Posterior vena cava (tissue), 2 donors: ENCODE data around the gene GPD1. TPM values are rescaled to one million over a fixed set of nuclear protein-coding genes. Genes with fewer than 3 reads are reported as not detected.
"Not testable (repeated sequence)": the region's sequence is repeated elsewhere in the genome, so short reads cannot be mapped to it uniquely, and the experiment has no call there.

Source experiments
- DNase-seq: peaks from one replicate; pipeline ENCODE4 v3.0.0-alpha.2; 2020; ENCODE audit warnings: low spot score
- intact Hi-C, 2 donors: fragments of 100-400 bp; cut with DNase I; formaldehyde crosslinking; loops; one replicate each; pipeline versions ENCODE4 v1.14.1 to v1.14.2; 2022 to 2023
- total RNA-seq, 2 donors: library from RNA; stranded (reverse); fragmentation: NEBNext Ultra II Directional; extraction: Animal tissue kit (Norgen Biotek cat#: 25700); gene quantifications; one replicate each; pipeline ENCODE4 v1.2.1, GENCODE V29; 2021
- donor health status: DM: yes; HTN: yes; CAD: no.
- donor health status: DM: yes; HTN: yes; CAD: no.

GPD1 gene
- total RNA-seq, 2 donors from 2014 or later, result 1.5 to 4.5 TPM

DNA sequence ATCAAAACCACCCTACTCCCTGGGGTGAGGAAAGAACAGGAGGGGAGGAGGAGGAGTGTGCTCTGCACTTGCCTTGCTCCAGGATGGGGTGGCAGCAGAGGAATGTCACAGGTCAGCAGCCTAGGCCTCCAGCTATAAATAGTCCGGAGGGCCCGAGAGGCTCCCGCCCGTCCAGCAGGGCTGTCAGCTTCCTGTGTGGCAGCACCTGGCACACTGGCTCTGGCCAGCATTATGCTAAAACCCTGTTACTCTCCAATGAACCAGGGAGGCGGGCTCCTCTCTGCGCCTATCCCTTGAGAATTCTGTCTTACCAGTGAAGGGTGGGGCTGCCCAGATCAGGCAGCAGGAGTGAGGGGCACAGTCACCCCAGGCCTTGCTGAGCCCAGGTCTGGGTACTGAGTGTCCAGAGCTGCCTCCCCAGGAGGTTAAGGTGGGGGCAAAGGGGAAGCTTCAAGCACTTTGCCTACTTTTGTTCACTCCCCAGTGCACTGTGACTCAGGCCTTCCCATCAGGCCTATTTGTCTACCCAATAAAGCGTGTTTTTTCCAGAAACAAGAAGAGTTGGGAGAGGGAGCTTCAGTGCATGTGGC, 7.0 kb downstream of the GPD1 start:
- peak; percentile 82 for DNase-seq
- intact Hi-C loops, result no loop called here

DNA sequence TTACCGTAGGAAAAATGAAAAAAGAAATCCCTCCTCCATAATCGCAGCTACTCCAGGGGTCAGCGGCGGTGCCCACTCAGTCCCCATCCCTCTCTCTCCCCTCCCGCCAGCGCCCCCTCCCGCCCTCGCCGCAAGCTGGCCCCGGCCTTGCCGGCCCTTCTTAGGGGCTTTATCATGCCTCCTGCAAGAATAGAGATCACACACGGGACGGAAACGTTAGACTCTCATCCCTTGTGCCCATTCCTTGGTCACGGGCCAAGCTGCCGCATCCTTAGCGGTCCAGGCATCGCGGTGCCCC, 7.5 kb downstream of the GPD1 start:
- intact Hi-C loops, result no loop called here
- no peak for DNase-seq

DNA sequence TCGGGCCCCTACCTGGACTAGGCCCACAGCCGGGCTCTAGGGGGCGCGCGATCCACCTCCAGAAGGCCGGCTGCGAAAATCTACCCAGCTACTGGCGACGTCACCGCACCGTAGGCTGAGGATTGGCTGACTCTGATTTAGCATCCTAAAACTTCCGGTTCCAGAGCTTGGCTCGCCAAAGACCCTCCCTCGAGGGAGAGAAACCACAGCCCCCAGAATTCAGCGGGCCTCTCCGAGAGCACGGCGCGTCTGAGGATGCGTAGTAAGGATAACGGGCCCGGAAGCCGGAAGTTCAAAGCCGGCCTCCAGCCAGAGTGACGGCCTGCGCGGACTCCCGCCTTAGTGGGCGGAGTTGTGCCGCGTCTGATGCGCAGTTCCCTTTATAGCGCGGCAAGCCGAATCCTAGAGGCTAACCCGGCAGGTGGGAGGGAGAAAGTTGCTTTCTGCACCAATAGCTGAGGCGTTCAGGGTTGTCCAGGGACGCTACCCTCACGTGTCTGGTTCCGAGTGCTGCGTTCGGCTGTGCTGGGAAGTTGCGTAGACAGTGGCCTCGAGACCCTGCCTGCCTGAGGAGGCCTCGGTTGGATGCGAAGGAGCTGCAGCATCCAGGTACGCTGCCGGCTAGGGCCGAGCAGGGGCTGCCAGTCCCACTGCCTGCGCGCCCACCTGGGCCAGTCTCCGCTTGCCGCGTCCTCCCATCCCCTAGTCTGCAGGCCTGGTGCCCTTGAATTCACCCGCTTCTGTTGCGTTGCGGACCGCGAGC, 8.1 kb downstream of the GPD1 start, which contains the start of gene COX14:
Gene COX14 (plus strand): TSS at position 544 of the 763 bp plus-strand sequence. CDS start 7,808 bp downstream, outside the sequence.
- peak; percentile 100 for DNase-seq
- intact Hi-C loops, result no loop called here

DNA sequence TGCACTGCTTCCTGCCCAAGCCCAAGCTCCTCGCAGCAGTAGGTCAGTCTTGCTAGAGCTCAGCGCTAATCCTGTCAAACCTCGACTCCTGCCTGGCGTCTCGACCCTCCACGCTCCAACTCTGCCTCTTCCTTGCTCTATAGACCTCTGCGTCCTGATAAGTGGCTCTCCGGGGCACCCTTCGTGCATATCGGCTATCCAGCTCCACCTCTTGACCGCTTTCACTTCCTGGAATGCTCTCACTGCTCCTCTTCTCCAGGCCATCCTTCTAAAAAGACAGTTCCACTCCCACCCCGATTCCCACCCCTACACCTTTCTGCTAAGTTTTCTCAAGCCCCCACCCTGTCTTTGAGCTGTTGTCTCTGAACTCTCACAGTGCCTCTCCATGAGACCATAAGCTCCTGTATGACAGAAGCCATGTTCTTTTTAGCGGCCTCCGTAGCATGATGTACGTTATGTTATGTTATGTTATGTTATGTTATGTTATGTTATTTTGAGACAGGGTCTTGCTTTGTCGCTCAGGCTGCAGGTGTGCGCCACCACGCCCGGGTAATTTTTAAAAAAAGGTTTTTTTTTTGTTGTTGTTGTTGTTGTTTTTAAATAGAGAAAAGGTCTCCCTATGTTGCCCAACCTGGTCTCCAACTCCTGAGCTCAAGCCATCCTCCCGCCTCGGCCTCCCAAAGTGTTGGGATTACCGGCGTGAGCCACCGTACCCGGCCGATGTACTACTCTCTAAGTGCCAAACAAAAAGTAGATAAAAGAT, 8.8 kb downstream of the GPD1 start:
- intact Hi-C loops, result no loop called here
- peak; percentile 66 for DNase-seq

DNA sequence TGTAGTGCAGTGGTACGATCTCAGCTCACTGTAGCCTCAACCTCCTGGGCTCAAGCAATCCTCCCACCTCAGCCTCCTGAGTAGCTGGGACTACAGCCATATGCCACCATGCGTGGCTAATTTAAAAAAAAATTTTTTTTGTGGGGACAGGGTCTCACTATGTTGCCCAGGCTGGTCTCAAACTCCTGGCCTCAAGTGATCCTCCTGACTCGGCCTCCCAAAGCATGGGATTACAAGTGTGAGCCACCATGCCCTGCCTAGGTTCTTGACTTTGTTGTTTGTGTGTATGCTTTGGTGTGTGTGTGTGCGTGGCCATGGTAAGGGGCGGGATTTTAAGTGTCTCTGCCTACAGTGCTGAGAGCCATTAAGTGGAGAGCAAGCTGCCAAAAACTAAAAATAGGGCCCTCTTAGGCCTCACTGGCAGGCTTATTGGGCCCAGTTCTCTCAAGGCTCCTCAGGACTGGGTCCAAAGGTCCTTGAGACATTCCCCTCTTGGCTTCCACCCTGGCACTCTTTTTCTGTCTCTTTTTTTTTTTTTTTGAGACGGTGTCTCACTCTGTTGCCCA, 13.3 kb downstream of the GPD1 start:
- intact Hi-C loops, result no loop called here

DNA sequence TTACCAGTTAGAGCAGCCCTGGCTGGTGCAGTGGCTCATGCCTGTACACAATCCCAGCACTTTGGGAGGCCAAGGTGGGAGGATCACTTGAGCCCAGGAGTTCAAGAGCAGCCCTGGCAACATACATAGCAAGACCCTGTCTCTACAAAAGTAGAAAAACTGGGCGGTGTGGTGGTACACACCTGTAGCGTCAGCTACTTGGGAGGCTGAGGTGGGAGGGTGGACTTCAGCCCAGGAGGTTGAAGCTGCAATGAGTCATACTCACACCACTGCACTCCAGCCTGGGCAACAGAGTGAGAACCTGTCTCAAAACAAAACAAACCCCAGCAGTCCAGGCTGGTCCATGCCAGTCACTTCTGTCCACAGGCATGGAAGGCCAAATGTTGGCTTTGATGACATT, 15.6 kb downstream of the GPD1 start:
- no peak for DNase-seq
- intact Hi-C loops, result no loop called here

More for the DNA sequence above, 13.3 kb downstream of the GPD1 start:
- peak; percentile 49 for DNase-seq

DNA sequence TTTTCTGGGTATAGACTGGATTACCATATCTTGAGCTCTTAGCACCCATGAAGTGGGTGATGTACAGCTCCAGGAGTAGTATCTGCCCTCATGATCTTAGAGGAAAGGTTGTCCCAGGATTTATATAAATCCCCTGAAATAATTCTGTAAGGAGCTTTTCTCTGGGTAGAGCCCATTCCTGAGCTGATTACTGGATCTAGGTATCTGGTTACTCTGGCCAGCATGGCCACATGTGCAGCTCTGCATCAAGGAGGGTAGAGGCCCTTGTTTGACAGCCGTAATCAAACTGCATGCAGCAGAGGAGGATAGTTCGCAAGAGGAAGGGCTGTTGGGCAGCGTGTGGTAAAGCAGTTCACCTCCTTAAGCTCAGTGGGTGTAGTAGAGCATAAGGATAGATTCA, 16.7 kb downstream of the GPD1 start:
- no peak for DNase-seq

DNA sequence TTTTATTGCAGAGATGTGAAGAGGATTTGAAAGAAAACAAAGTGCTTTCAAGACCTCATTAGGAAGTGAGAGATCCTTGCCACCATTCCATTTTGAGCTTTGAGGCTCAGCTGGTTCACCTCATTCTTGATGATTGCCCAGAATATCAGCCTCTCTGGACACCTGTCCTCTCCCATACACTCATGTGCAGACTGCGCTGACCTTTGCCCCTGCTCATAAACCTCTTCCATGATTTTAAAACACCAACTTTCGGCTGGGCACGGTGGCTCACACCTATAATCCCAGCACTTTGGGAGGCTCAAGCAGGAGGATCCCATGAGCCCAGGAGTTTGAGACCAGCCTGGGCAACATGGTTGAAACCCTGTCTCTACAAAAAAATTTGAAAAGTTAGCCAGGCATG, 17.1 kb downstream of the GPD1 start:
- DNase-seq, result no peak
- intact Hi-C loops, result no loop called here

More for the DNA sequence above, 16.7 kb downstream of the GPD1 start:
- intact Hi-C loops, result no loop called here

DNA sequence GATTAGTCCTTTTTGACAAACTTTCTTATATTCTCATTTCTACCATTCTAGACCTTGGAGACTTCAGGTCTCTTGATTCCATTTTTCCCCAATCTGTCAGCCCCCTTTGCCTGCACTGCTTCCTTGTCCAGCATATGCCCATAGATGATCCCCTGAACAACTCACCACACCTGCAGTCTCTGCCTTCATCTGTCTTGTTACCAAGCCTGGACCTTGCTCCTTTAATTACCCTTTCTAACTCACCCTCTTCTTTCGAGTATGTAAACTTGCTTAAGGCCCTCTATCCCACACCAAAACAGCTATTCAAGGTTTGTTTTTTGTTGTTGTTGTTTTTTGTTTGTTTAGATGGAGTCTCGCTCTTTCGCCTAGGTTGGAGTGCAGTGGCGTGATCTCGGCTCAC, 17.8 kb downstream of the GPD1 start:
- intact Hi-C loops, result no loop called here
- DNase-seq, result no peak

DNA sequence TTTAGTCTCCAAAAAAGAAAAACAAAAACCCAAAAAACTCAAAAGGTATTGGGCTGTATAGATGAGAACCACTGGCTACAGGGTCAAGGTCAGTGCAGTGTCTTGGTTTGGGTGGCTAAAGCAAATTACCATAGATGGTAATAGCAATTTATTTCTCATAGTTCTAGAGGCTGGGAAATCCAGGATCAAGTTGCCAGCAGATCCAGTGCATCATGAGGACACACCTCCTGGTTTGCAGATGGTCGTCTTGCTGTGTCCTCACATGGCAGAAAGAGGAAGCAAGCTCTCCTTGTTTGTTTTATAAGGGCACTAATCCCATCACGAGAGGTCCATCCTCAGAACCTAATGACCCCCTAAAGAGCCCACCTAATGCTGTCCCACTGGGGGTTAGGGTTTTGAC, 19.4 kb downstream of the GPD1 start:
- intact Hi-C loops, result no loop called here
- no peak for DNase-seq

DNA sequence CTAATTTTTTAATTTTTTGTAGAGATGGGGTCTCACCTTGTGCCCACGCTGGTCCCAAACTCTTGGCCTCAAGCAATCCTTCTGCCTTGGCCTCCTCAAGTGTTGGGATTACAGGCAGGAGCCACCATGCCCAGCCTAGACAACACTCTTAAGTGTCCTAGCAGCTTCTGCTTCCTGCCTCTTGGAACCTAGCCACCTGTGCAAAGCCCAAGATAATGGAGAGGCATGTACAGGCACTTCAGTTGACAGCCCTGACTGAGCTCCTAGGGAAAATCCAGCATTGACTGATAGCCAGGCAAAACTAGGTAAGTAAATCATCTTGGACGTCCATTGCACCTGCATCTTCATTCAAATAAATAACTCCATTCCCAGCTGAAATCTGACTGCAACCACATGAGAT, 23.7 kb downstream of the GPD1 start:
- intact Hi-C loops, result no loop called here
- no peak for DNase-seq

DNA sequence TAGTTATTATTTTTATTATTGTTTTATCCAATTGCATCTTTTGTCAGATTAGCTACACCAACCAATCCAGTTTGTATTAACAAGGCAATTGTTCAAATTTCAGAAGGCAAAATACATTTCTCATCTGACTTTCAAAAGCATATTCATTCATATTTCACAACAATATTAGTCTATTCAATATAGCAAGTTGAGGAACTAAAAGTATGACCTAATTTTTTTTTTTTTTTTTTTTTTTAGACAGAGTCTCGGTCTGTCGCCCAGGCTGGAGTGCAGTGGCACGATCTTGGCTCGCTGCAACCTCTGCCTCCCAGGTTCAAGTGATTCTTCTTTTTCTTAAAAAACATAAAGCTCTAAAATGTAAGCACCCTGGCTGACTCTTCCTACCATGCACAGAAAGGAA, 25.5 kb downstream of the GPD1 start:
- intact Hi-C loops, result no loop called here

DNA sequence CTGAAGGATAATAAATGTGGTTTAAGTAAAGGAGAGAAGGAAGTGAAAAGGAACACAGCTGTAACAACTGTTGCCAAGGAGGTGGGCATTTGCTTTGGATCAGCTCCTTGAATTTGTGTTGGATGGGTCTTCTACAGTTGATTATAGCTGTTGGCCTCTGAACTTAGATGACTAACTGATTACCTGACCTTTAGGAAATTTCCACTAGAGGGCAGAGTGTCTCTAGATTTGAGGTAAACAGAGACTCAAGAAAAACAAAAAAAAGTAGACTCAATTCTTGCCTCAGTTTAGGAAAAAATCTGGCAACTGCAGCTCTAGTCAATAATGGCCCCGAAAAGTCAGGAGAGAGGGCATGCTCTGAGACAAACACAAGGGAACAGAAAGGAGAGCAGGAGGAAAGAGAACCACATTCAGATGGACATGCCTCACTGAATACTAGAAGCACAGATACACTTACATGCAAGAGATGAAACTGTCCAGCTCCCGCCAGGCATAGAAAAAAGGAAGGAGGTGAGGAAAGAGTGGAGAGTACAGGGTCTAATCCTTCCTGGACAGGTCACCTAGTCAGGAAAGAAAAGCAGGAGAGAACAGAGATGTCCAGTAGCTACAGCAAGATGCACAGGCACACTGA, 28.8 kb downstream of the GPD1 start:
- DNase-seq, result no peak
- intact Hi-C loops, result no loop called here

More for the DNA sequence above, 25.5 kb downstream of the GPD1 start:
- no peak for DNase-seq

DNA sequence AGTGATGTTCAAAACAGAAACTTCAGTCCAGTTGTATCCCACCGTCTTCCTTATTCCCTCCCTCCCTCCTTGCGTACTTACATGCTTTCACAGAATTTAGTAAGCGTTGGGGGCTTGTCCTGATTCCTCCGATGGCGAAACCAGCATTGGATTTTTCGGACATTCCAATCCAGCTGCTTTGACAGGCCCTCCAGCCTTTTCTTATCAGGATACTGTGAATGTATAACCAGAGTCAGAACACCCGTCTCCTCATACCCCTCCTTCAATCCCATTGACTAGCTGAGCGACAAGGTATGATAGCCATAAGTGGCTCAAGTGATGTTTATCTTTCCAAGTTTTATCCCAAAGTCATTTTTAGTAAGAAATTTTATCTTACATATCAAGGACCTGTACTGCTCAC, 39.2 kb downstream of the GPD1 start:
- intact Hi-C loops, result no loop called here
- DNase-seq, result no peak

DNA sequence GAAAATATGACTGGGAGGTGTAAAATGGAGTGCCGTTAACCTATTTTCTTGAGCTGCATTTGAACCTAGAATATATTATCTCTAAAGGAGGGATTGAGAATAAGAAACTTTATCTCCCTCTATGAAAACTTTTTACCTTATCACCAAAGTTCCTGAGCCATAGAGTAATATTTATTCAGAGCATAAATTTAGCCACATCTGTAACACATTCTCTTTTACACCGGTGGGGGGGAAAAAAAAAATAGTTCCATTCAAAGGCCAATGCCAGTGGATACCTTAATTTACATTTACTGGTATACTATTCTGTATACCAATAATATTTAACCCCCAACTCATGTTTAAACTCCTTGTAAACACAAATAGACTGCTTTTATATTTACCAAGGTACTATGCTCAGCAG, 41.6 kb downstream of the GPD1 start:
- intact Hi-C loops, result no loop called here
- no peak for DNase-seq

DNA sequence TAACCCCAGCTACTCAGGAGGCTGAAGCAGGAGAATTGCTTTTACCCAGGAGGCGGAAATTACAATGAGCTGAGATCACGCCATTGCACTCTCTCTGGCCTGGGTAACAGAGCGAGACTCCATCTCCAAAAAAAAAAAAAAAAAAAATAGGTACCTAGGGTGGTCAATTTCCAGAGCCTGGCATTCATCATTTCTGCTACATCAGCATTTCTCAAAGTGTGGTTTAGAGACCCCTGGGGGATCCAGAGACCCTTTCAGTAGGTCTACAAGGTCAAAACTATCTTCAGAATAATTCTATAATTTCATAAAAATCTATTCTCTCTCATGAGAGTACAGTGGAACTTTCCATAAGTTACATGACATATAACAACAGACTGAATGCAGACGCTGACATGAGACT, 43.5 kb downstream of the GPD1 start:
- intact Hi-C loops, result no loop called here
- DNase-seq, result no peak

DNA sequence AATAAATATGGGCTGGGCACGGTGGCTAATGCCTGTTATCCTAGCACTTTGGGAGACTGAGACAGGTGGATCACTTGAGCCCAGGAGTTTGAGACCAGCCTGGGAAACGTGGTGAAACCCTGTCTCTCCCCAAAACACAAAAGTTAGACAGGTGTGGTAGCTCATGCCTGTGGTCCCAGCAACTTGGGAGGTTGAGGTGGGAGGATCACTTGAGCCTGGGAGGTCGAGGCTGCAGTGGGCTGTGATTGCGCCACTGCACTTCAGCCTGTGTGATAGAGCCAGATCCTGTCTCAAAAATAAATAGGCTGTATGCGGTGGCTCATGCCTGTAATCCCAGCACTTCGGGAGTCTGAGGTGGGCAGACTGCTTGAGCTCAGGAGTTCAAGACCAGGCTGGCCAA, 44.2 kb downstream of the GPD1 start:
- intact Hi-C loops, DNase-seq: not testable (repeated sequence)

DNA sequence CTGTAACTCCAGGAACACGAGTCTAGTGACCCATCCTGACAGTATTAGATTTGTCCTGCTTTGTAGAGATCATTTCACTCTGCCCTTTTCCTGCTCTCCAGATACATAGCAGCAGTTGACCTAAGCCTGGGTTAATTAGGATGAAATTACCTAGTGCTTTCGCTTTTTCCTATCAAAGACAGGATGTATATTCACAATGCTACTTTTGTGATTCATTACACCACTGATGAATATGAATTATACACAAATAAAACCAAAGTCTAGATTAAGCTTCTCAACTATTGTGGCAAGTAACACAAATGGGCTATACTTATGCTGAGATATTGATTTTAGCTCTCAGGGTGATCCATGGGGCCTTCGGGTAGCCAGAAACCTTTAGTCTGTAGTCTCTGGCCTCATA, 45.5 kb downstream of the GPD1 start:
- intact Hi-C loops, result no loop called here
- no peak for DNase-seq

DNA sequence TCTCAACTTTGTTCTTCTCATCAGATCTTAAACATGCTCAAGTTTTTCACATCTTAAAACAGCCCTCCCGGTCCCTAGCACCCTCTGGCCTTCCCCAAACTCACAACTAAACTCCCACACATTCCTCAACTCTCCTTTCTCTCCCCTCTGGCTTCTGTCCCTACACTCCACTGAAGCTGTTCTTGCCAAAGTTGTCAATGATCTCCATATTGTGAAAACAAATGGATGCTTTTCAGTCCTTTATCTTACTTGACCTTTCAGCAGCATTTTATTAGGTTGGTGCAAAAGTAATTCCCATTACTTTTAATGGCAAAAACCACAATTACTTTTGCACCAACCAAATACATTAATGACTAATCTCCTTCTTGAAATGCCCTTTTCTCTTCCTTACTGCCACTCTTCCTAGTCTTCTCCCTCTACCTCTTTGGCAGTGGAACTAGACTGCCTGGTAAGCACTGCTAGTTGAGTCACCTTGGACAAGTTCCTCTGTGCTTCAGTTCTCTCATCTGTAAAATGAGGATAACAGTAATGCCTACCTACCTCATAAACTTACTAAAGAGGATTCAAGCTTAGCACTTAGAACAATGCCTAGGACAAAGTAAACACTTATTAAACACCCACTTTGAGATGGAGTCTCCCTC, 47.4 kb downstream of the GPD1 start:
- DNase-seq, result no peak
- intact Hi-C loops, result no loop called here
